CD14-positive monocyte (primary cell): ENCODE measurements around the gene IRF4. TPM values are rescaled to one million over a fixed set of nuclear protein-coding genes. Genes with fewer than 3 reads are reported as not detected.
A peak's percentile ranks its signal among the peaks of the same experiment; 100 is the strongest.

Source experiments
- DNase-seq, 3 donors: peaks; one replicate each; pipeline ENCODE4 v3.0.0-alpha.2; 2011 to 2022
- H2AFZ ChIP-seq: 2 replicates; pipeline ENCODE4 v1.6.0; 2012; ENCODE audit warnings: mild to moderate bottlenecking, low read depth, low read length, inconsistent platforms; ENCODE audit not compliant: insufficient read depth, poor library complexity, severe bottlenecking
- H3K27ac ChIP-seq, 2 donors: 1 replicate in 1 of 2; 2 replicates in 1 of 2; pipeline ENCODE4 v1.5.1; 2012 to 2013; ENCODE audit warnings: low read length in 2 of 2, control low read depth in 1 of 2, inconsistent platforms in 1 of 2, low read depth in 1 of 2, mild to moderate bottlenecking in 1 of 2
- H3K27me3 ChIP-seq, 2 donors: one replicate each; pipeline versions ENCODE4 v1.6.0 to v1.6.1; 2011 to 2013; ENCODE audit warnings: low read length in 2 of 2; ENCODE audit not compliant: control insufficient read depth in 2 of 2, insufficient read depth in 2 of 2
- H3K36me3 ChIP-seq, 2 donors: replicated peaks in 1 of 2; 1 replicate in 1 of 2; 2 replicates in 1 of 2; pipeline versions ENCODE4 v1.5.1 to v1.6.1; 2012 to 2013; ENCODE audit warnings: low read length in 2 of 2, control low read depth in 1 of 2, inconsistent platforms in 1 of 2, mild to moderate bottlenecking in 1 of 2; ENCODE audit not compliant: insufficient read depth in 2 of 2, control insufficient read depth in 1 of 2
- H3K4me1 ChIP-seq, 2 donors: 1 replicate in 1 of 2; 2 replicates in 1 of 2; pipeline versions ENCODE4 v1.5.1 to v1.6.1; 2012 to 2013; ENCODE audit warnings: low read length in 2 of 2, control low read depth in 1 of 2, inconsistent platforms in 1 of 2, mild to moderate bottlenecking in 1 of 2, moderate library complexity in 1 of 2; ENCODE audit not compliant: insufficient read depth in 2 of 2, control insufficient read depth in 1 of 2
- H3K4me2 ChIP-seq: replicated peaks from 2 replicates; pipeline ENCODE3; 2012; ENCODE audit warnings: low read length, moderate library complexity, mild to moderate bottlenecking; ENCODE audit not compliant: poor library complexity, severe bottlenecking; ENCODE audit errors: extremely low read depth
- H3K4me3 ChIP-seq, 3 experiments: fragments of 200-600 bp in 1 of 3; sonication (generic) in 1 of 3; replicated peaks in 1 of 3; 1 replicate in 2 of 3; 2 replicates in 1 of 3; pipeline ENCODE4 v1.5.1; 2011 to 2013; ENCODE audit warnings: low read length in 3 of 3, mild to moderate bottlenecking in 3 of 3, control low read depth in 2 of 3, low read depth in 2 of 3, inconsistent platforms in 1 of 3, moderate library complexity in 1 of 3
- H3K79me2 ChIP-seq: 2 replicates; pipeline ENCODE4 v1.6.0; 2012; ENCODE audit warnings: mild to moderate bottlenecking, control low read depth, inconsistent platforms, low read length, moderate library complexity; ENCODE audit not compliant: insufficient read depth
- H3K9ac ChIP-seq: 2 replicates; pipeline ENCODE4 v1.6.0; 2017; ENCODE audit warnings: low read length, mild to moderate bottlenecking; ENCODE audit not compliant: insufficient read depth, poor library complexity, severe bottlenecking
- H3K9me3 ChIP-seq, 2 donors: replicated peaks in 1 of 2; 1 replicate in 1 of 2; 2 replicates in 1 of 2; pipeline versions ENCODE4 v1.5.1 to v1.6.1; 2012 to 2013; ENCODE audit warnings: low read length in 2 of 2, control low read depth in 1 of 2; ENCODE audit not compliant: control insufficient read depth in 1 of 2, insufficient read depth in 1 of 2
- H4K20me1 ChIP-seq: 2 replicates; pipeline ENCODE4 v1.6.0; 2012; ENCODE audit warnings: mild to moderate bottlenecking, low read length, control low read depth, moderate library complexity; ENCODE audit not compliant: insufficient read depth
- H3K27ac Mint-ChIP-seq, 7 donors: one replicate each; pipeline ENCODE4 v1.8.0; 2020; ENCODE audit warnings: mild to moderate bottlenecking in 7 of 7, mixed read lengths in 7 of 7, moderate library complexity in 6 of 7, inconsistent platforms in 2 of 7
- H3K27me3 Mint-ChIP-seq, 3 donors: one replicate each; pipeline ENCODE4 v1.8.0; 2021 to 2022; ENCODE audit warnings: low read depth in 3 of 3, mild to moderate bottlenecking in 3 of 3, mixed read lengths in 3 of 3, moderate library complexity in 3 of 3, inconsistent platforms in 1 of 3
- H3K36me3 Mint-ChIP-seq, 2 donors: one replicate each; pipeline ENCODE4 v1.8.0; 2020; ENCODE audit warnings: mixed read lengths in 2 of 2, inconsistent platforms in 1 of 2, mild to moderate bottlenecking in 1 of 2
- H3K4me1 Mint-ChIP-seq: one replicate; pipeline ENCODE4 v1.8.0; 2020; ENCODE audit warnings: mild to moderate bottlenecking, mixed read lengths
- H3K4me3 Mint-ChIP-seq, 2 donors: one replicate each; pipeline ENCODE4 v1.8.0; 2020; ENCODE audit warnings: mild to moderate bottlenecking in 2 of 2, mixed read lengths in 2 of 2, moderate library complexity in 1 of 2
- H3K9me3 Mint-ChIP-seq, 7 donors: one replicate each; pipeline ENCODE4 v1.8.0; 2020 to 2022; ENCODE audit warnings: mixed read lengths in 7 of 7, mild to moderate bottlenecking in 6 of 7, moderate library complexity in 6 of 7, inconsistent platforms in 2 of 7
- WGBS: methylation state at CpG from one replicate; pipeline ENCODE4 v1.1.5; 2013; ENCODE audit warnings: missing lambda C conversion rate; ENCODE audit not compliant: insufficient coverage; 5-methylcytosine and 5-hydroxymethylcytosine counted together
- intact Hi-C, 2 donors: fragments of 100-400 bp; cut with micrococcal nuclease; formaldehyde crosslinking; loops; one replicate each; pipeline versions ENCODE4 v1.15.0 to v1.15.1; 2023
- polyA plus RNA-seq, 3 donors: library from polyadenylated mRNA; depleted of rRNA in 1 of 3; unstranded in 2 of 3; stranded (reverse) in 1 of 3; fragments of 300-500 nt in 2 of 3; fragments of >200 nt in 1 of 3; fragmentation: Illumina TruSeq in 2 of 3; gene quantifications; 1 replicate in 2 of 3; 2 replicates in 1 of 3; pipeline ENCODE4 v1.2.3, GENCODE V29; 2012 to 2021
- TF ChIP-seq, protein P1 (sequence below): fragments of 200-600 bp; IDR thresholded peaks from one replicate; pipeline ENCODE4 v1.8.0; 2022; ENCODE audit warnings: antibody characterized with exemption, mild to moderate bottlenecking

Gene IRF4
- polyA plus RNA-seq, 3 donors, result 3.0 to 13.6 (median 6.4) TPM

DNA sequence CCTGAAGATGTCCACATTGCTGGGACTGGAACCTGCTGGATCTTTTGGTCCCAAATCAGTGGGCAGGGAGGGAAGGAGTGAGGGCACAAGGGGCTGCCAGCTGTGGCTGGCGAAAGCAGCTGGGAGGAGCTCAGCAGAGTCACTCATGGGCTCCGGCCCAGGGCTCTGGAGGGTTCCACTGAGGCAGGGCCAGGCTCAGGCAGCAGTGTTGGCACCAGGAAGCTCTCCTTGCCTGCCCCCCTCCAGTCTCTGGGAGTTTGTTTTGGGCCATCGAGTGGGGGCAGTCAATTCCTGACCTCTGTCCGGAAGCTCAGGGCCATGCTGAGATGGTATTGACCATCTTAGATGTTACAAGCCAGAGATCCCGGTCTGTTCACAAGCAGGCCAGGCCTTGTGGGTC is 39.1 kb upstream of the IRF4 start:
- intact Hi-C loops, result no loop called here
- Histone ChIP-seq H4K20me1 (no peaks in the 10 kb centered on the region), H3K79me2 (no peaks in the 10 kb centered on the region), H3K4me2 (no peak overlapping the region), H3K9ac (no peak overlapping the region), H3K27me3 (no peaks in the 10 kb centered on the region), H3K27ac (no peak overlapping the region), H2AFZ (no peak overlapping the region), H3K9me3 (no peaks in the 10 kb centered on the region), H3K4me3 (no peak overlapping the region), H3K36me3 (peaks cover 43 to 59% of the 10 kb centered on the region in 2 donors), H3K4me1 (peaks cover 17 to 20% of the 10 kb centered on the region in 2 donors)
- no peak for DNase-seq
- WGBS, result 94% methylated on average over 5 of the region's 5 CpGs
- Mint-ChIP-seq H3K4me3 (no peak overlapping the region), H3K27me3 (peaks cover 0 to 2% (median 0%) of the 10 kb centered on the region in 3 donors), H3K27ac (peak overlapping the region in 1 of 7 donors; percentile 14), H3K9me3 (peaks cover 0 to 29% (median 2%) of the 10 kb centered on the region in 7 donors), H3K36me3 (peaks cover 52 to 69% of the 10 kb centered on the region in 2 donors), H3K4me1 (peaks cover 13% of the 10 kb centered on the region)
- TF ChIP-seq, protein P1, sequence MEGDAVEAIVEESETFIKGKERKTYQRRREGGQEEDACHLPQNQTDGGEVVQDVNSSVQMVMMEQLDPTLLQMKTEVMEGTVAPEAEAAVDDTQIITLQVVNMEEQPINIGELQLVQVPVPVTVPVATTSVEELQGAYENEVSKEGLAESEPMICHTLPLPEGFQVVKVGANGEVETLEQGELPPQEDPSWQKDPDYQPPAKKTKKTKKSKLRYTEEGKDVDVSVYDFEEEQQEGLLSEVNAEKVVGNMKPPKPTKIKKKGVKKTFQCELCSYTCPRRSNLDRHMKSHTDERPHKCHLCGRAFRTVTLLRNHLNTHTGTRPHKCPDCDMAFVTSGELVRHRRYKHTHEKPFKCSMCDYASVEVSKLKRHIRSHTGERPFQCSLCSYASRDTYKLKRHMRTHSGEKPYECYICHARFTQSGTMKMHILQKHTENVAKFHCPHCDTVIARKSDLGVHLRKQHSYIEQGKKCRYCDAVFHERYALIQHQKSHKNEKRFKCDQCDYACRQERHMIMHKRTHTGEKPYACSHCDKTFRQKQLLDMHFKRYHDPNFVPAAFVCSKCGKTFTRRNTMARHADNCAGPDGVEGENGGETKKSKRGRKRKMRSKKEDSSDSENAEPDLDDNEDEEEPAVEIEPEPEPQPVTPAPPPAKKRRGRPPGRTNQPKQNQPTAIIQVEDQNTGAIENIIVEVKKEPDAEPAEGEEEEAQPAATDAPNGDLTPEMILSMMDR, result no peak

DNA sequence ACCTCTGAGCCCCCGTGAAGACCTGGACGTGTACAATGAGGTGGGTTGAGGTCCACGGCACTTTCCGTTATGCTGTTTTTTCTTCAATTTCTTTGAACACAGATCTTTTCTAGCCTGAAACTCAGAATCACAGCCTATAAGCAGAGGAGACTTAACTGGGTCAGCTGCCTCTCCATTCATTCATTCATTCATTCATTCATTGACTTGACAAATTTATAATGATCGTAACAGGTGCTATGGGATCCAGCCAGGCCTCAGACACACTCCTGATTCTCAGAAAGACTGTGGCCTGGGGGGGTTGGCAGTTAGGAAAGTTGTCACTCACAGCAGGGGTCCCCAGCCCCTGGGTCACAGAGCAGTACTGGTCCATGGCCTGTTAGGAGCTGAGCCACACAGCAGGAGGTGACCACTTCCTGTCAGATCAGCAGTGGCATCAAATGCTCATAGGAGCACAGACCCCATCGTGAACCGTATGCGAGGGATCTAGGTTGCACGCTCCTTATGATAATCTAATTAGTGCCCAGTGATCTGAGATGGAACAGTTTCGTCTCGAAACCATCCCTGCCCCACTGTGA is 38.6 kb upstream of the IRF4 start:
- no peak overlapping the region for H2AFZ ChIP-seq
- Mint-ChIP-seq H3K27ac (no peak overlapping the region), H3K4me1 (peaks cover 16% of the 10 kb centered on the region), H3K4me3 (no peak overlapping the region), H3K9me3 (peaks cover 0 to 29% (median 2%) of the 10 kb centered on the region in 7 donors), H3K36me3 (peaks cover 48 to 64% of the 10 kb centered on the region in 2 donors), H3K27me3 (peaks cover 0 to 2% (median 0%) of the 10 kb centered on the region in 3 donors)
- H3K4me2 ChIP-seq, result no peak overlapping the region
- no peak overlapping the region for H3K9ac ChIP-seq
- 82% methylated on average over 11 of the region's 11 CpGs for WGBS
- H4K20me1 ChIP-seq, result no peaks in the 10 kb centered on the region
- peaks cover 22 to 23% of the 10 kb centered on the region in 2 donors for H3K4me1 ChIP-seq
- H3K27me3 ChIP-seq, result no peaks in the 10 kb centered on the region
- no peak overlapping the region for H3K27ac ChIP-seq
- H3K36me3 ChIP-seq, result peaks cover 38 to 54% of the 10 kb centered on the region in 2 donors
- no peak overlapping the region for H3K4me3 ChIP-seq
- H3K79me2 ChIP-seq, result no peaks in the 10 kb centered on the region
- intact Hi-C loops, result no loop called here
- no peak for DNase-seq
- TF ChIP-seq, protein P1, result no peak
- no peaks in the 10 kb centered on the region for H3K9me3 ChIP-seq
